H9 (cell line): ENCODE results near the gene ST3GAL6. TPM values are rescaled to one million over a fixed set of nuclear protein-coding genes. Genes with fewer than 3 reads are reported as not detected.

Experiments
- DNase-seq: peaks from one replicate; pipeline ENCODE4 v3.0.0-alpha.2; 2017
- H2AFZ ChIP-seq: one replicate; pipeline ENCODE4 v1.6.1; 2013; ENCODE audit warnings: mild to moderate bottlenecking, low read length, control low read depth, moderate library complexity
- H2AK5ac ChIP-seq: 2 replicates; pipeline ENCODE4 v1.6.1; 2013; ENCODE audit warnings: low read length, control low read depth, mixed read lengths; ENCODE audit not compliant: insufficient read length
- H2BK120ac ChIP-seq: one replicate; pipeline ENCODE4 v1.6.1; 2013; ENCODE audit warnings: low read depth, mild to moderate bottlenecking, low read length, control low read depth, inconsistent platforms; ENCODE audit not compliant: poor library complexity, severe bottlenecking
- H2BK12ac ChIP-seq: 2 replicates; pipeline ENCODE4 v1.6.1; 2013; ENCODE audit warnings: low read length, control low read depth, mixed read lengths, low read depth; ENCODE audit not compliant: insufficient read length
- H2BK15ac ChIP-seq: 2 replicates; pipeline ENCODE4 v1.6.1; 2013; ENCODE audit warnings: low read depth, low read length, control low read depth
- H2BK20ac ChIP-seq: one replicate; pipeline ENCODE4 v1.6.1; 2013; ENCODE audit warnings: low read depth, mild to moderate bottlenecking, low read length, control low read depth, inconsistent platforms; ENCODE audit not compliant: poor library complexity, severe bottlenecking
- H2BK5ac ChIP-seq: 2 replicates; pipeline ENCODE4 v1.6.1; 2013; ENCODE audit warnings: low read length, control low read depth, mixed read lengths; ENCODE audit not compliant: insufficient read length
- H3K14ac ChIP-seq: 2 replicates; pipeline ENCODE4 v1.6.1; 2013; ENCODE audit warnings: low read length, control low read depth; ENCODE audit not compliant: insufficient read depth
- H3K18ac ChIP-seq: 2 replicates; pipeline ENCODE4 v1.6.1; 2013; ENCODE audit warnings: low read depth, mild to moderate bottlenecking, mixed read lengths, low read length, control low read depth; ENCODE audit not compliant: insufficient read length
- H3K23ac ChIP-seq: 2 replicates; pipeline ENCODE4 v1.6.1; 2013; ENCODE audit warnings: low read length, control low read depth, mixed read lengths, low read depth; ENCODE audit not compliant: insufficient read length
- H3K23me2 ChIP-seq: 2 replicates; pipeline ENCODE4 v1.6.1; 2013; ENCODE audit warnings: low read depth, mild to moderate bottlenecking, mixed read lengths, low read length, control low read depth; ENCODE audit not compliant: insufficient read length, poor library complexity, severe bottlenecking
- H3K27ac ChIP-seq: 2 replicates; pipeline ENCODE4 v1.5.1; 2013; ENCODE audit warnings: low read length, control low read depth, mixed read lengths, low read depth; ENCODE audit not compliant: insufficient read length
- H3K27me3 ChIP-seq: 2 replicates; pipeline ENCODE4 v1.6.1; 2013; ENCODE audit warnings: low read length, control low read depth, inconsistent platforms; ENCODE audit not compliant: insufficient read depth
- H3K4ac ChIP-seq: 2 replicates; pipeline ENCODE4 v1.6.1; 2013; ENCODE audit warnings: low read depth, mild to moderate bottlenecking, control low read depth, inconsistent platforms, low read length, moderate library complexity
- H3K4me1 ChIP-seq: 2 replicates; pipeline ENCODE4 v1.6.1; 2013; ENCODE audit warnings: low read length, control low read depth, inconsistent platforms; ENCODE audit not compliant: insufficient read depth
- H3K4me2 ChIP-seq: 2 replicates; pipeline ENCODE4 v1.6.1; 2013; ENCODE audit warnings: low read length, control low read depth, mixed read lengths; ENCODE audit not compliant: insufficient read length, insufficient read depth
- H3K56ac ChIP-seq: 2 replicates; pipeline ENCODE4 v1.6.1; 2013; ENCODE audit warnings: low read depth, mild to moderate bottlenecking, mixed read lengths, low read length, control low read depth; ENCODE audit not compliant: insufficient read length
- H3K79me1 ChIP-seq: 2 replicates; pipeline ENCODE4 v1.6.1; 2013; ENCODE audit warnings: low read depth, mild to moderate bottlenecking, moderate library complexity, low read length, control low read depth, inconsistent platforms; ENCODE audit not compliant: insufficient read depth, poor library complexity, severe bottlenecking
- H3K79me2 ChIP-seq: 2 replicates; pipeline ENCODE4 v1.6.1; 2013; ENCODE audit warnings: low read length, control low read depth, inconsistent platforms; ENCODE audit not compliant: insufficient read depth
- H3K9ac ChIP-seq: 2 replicates; pipeline ENCODE4 v1.6.1; 2013; ENCODE audit warnings: low read length, control low read depth, mixed read lengths; ENCODE audit not compliant: insufficient read length; ENCODE audit errors: extremely low read depth
- H3K9me3 ChIP-seq: one replicate; pipeline ENCODE4 v1.6.1; 2013; ENCODE audit warnings: low read depth, low read length, inconsistent platforms; ENCODE audit not compliant: control insufficient read depth
- H3T11ph ChIP-seq: one replicate; pipeline ENCODE4 v1.6.1; 2013; ENCODE audit warnings: mild to moderate bottlenecking, low read length, control low read depth, inconsistent platforms
- H4K20me1 ChIP-seq: one replicate; pipeline ENCODE4 v1.6.1; 2013; ENCODE audit not compliant: control insufficient read depth, insufficient read length, insufficient read depth
- H4K5ac ChIP-seq: 2 replicates; pipeline ENCODE4 v1.6.1; 2013; ENCODE audit warnings: low read depth, mild to moderate bottlenecking, mixed read lengths, low read length, control low read depth; ENCODE audit not compliant: insufficient read length
- H4K8ac ChIP-seq: replicated peaks from 2 replicates; pipeline ENCODE4 v1.6.1; 2013; ENCODE audit warnings: low read length, control low read depth, mixed read lengths, low read depth; ENCODE audit not compliant: insufficient read length
- H4K91ac ChIP-seq: 2 replicates; pipeline ENCODE4 v1.6.1; 2013; ENCODE audit warnings: low read depth, mild to moderate bottlenecking, moderate library complexity, mixed read lengths, low read length, control low read depth; ENCODE audit not compliant: insufficient read length
- H3K27ac Mint-ChIP-seq, 3 experiments: 2 replicates in 2 of 3; 3 replicates in 1 of 3; pipeline ENCODE4 v1.8.0; 2020 to 2021; ENCODE audit warnings: mixed read lengths in 3 of 3, mild to moderate bottlenecking in 1 of 3, moderate library complexity in 1 of 3
- H3K27me3 Mint-ChIP-seq: 2 replicates; pipeline ENCODE4 v1.8.0; 2021; ENCODE audit warnings: low read depth, mild to moderate bottlenecking, moderate library complexity, mixed read lengths
- H3K36me3 Mint-ChIP-seq, 3 experiments: 2 replicates in 2 of 3; 3 replicates in 1 of 3; pipeline ENCODE4 v1.8.0; 2020 to 2021; ENCODE audit warnings: low read depth in 3 of 3, mixed read lengths in 3 of 3; ENCODE audit not compliant: insufficient read depth in 1 of 3
- H3K4me1 Mint-ChIP-seq, 2 experiments: 2 replicates each; pipeline ENCODE4 v1.8.0; 2020; ENCODE audit warnings: mixed read lengths in 2 of 2
- H3K4me3 Mint-ChIP-seq, 2 experiments: 2 replicates in 1 of 2; 3 replicates in 1 of 2; pipeline ENCODE4 v1.8.0; 2020 to 2021; ENCODE audit warnings: mild to moderate bottlenecking in 2 of 2, mixed read lengths in 2 of 2, moderate library complexity in 1 of 2
- H3K9me3 Mint-ChIP-seq, 2 experiments: 2 replicates in 1 of 2; 3 replicates in 1 of 2; pipeline ENCODE4 v1.8.0; 2020; ENCODE audit warnings: mild to moderate bottlenecking in 2 of 2, mixed read lengths in 2 of 2, moderate library complexity in 1 of 2
- CTCF ChIP-seq: fragments of 200-600 bp; sonication (generic); conservative IDR thresholded peaks from 3 replicates; pipeline ENCODE4 v1.8.0; 2021; ENCODE audit warnings: antibody characterized with exemption, mild to moderate bottlenecking
- WGBS: extraction: QIAGEN DNeasy Blood & Tissue Kit; methylation state at CpG from one replicate; pipeline ENCODE4 v1.1.7; 2013; ENCODE audit warnings: missing lambda C conversion rate, low lambda C conversion rate, mixed read lengths; ENCODE audit not compliant: insufficient read length; ENCODE audit errors: extremely low coverage; 5-methylcytosine and 5-hydroxymethylcytosine counted together
- total RNA-seq: library from RNA; stranded (reverse); gene quantifications from 2 replicates; pipeline ENCODE4 v1.2.1, GENCODE V29; 2021

ST3GAL6 gene
- total RNA-seq, 1 experiment from 2014 or later, result 6.4 TPM

- no peak overlapping the region for H2BK12ac ChIP-seq
- H3K4me2 ChIP-seq, result no peak overlapping the region
- H2BK20ac ChIP-seq, result no peak overlapping the region
- Mint-ChIP-seq H3K4me1 (peaks cover 34 to 46% of the 10 kb centered on the region in 2 experiments), H3K36me3 (0 out of 7 replicates have a peak, but pooled peaks cover 0 to 5% (median 0%) of the 10 kb centered on the region in 3 experiments), H3K27me3 (peaks cover 20% of the 10 kb centered on the region), H3K4me3 (no peak overlapping the region), H3K9me3 (no peaks in the 10 kb centered on the region), H3K27ac (no peak overlapping the region)
- H4K91ac ChIP-seq, result no peak overlapping the region
- H3K4me1 ChIP-seq, result no peaks in the 10 kb centered on the region
- no peak overlapping the region for H3T11ph ChIP-seq
- no peak overlapping the region for H3K18ac ChIP-seq
- no peaks in the 10 kb centered on the region for H4K20me1 ChIP-seq
- H3K79me2 ChIP-seq, result no peaks in the 10 kb centered on the region
- H2BK15ac ChIP-seq, result no peak overlapping the region
- H4K8ac ChIP-seq, result no peak overlapping the region
- no peak overlapping the region for H3K9ac ChIP-seq
- no peaks in the 10 kb centered on the region for H3K23me2 ChIP-seq
- H3K79me1 ChIP-seq, result no peaks in the 10 kb centered on the region
- no peak overlapping the region for H3K27ac ChIP-seq
- H3K27me3 ChIP-seq, result no peaks in the 10 kb centered on the region; the same call in 1 of the 2 replicates
- TF ChIP-seq CTCF, result no peak
- no peak overlapping the region for H2BK5ac ChIP-seq
- no peak overlapping the region for H3K14ac ChIP-seq
- H3K23ac ChIP-seq, result no peak overlapping the region
- H2AK5ac ChIP-seq, result no peak overlapping the region
- H2BK120ac ChIP-seq, result no peak overlapping the region
- H3K4ac ChIP-seq, result no peak overlapping the region
- no peak overlapping the region for H4K5ac ChIP-seq
- H3K56ac ChIP-seq, result no peak overlapping the region
- WGBS, result no CpG with 5 or more reads among the region's 1 CpG
- no peaks in the 10 kb centered on the region for H3K9me3 ChIP-seq
- no peak for DNase-seq
- H2AFZ ChIP-seq, result no peak overlapping the region
These were observed 37.1 kb upstream of the ST3GAL6 start for GRCh38 chr3:98726084-98726483.
